Lower leg skin (tissue), 3 donors: ENCODE data around the gene CES4A.

Source experiments
- POLR2A ChIP-seq, 2 donors: fragments of 450-650 bp; IDR thresholded peaks; one replicate each; pipeline ENCODE4 v1.6.1; 2016 to 2017; ENCODE audit warnings: antibody characterized with exemption in 2 of 2, mild to moderate bottlenecking in 1 of 2, moderate library complexity in 1 of 2
- TF ChIP-seq, protein P1 (sequence below), 3 donors: fragments of 450-650 bp; IDR thresholded peaks; one replicate each; pipeline ENCODE4 v1.5.1; 2016; ENCODE audit warnings: antibody characterized with exemption in 3 of 3, mild to moderate bottlenecking in 3 of 3, moderate library complexity in 2 of 3

DNA sequence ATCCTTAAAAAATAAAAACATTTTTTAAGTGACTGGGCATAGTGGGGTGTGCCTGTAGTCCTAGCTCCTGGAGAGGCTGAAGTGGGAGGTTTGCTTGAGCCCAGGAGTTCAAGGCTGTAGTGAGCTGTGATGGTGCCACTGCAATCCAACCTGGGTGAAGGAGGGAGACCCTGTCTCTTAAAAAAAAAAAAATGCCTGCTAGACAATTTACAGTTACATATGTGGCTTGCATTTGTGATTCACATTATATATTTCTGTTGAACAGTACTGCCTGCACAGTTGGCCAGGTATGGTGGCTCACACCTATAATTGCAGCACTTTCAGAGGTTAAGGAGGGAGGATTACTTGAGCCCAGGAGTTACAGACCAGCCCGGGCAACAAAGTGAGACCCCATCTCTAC is 64.0 kb downstream of the CES4A start:
- no peak for TF ChIP-seq POLR2A (IDR thresholded peaks at IDR 0.05)
- TF ChIP-seq, protein P1, sequence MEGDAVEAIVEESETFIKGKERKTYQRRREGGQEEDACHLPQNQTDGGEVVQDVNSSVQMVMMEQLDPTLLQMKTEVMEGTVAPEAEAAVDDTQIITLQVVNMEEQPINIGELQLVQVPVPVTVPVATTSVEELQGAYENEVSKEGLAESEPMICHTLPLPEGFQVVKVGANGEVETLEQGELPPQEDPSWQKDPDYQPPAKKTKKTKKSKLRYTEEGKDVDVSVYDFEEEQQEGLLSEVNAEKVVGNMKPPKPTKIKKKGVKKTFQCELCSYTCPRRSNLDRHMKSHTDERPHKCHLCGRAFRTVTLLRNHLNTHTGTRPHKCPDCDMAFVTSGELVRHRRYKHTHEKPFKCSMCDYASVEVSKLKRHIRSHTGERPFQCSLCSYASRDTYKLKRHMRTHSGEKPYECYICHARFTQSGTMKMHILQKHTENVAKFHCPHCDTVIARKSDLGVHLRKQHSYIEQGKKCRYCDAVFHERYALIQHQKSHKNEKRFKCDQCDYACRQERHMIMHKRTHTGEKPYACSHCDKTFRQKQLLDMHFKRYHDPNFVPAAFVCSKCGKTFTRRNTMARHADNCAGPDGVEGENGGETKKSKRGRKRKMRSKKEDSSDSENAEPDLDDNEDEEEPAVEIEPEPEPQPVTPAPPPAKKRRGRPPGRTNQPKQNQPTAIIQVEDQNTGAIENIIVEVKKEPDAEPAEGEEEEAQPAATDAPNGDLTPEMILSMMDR (IDR thresholded peaks at IDR 0.05) = no peak
